ENCODE data around the gene NRXN3. TPM values are rescaled to one million over a fixed set of nuclear protein-coding genes. Genes with fewer than 3 reads are reported as not detected.
A peak's percentile ranks its signal among the peaks of the same experiment; 100 is the strongest.

NRXN3 gene
- total and polyA plus RNA-seq, 4 donors, result 1.4 to 8.3 (median 4.4) TPM

DNA sequence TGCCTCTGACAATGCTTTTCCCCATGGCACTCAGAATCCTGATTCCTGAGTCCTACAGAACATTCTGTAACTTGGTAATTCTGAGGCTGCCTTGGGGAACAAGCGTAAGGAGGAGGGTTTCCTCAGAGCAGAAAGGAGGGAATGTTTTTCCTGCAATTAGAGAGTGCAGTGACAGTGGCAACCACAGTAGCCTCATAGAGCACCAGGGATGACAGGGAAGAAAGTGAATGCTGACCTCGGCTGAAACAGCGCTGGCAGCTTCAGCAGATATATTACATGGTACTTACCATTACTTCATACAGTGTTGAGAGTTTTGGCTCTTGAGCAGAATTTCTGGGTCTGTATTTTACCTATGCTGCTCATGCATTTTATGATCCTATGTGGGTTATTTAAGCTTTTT, 757.1 kb downstream of the NRXN3 start:
- no peak overlapping the region for H3K9ac ChIP-seq (ENCODE audit: insufficient read depth in 1 of 2, low read length in 2 of 2)
- H3K27ac ChIP-seq (ENCODE audit: low read depth in 1 of 2, low read length in 1 of 2), result no peak overlapping the region
- 83 to 86% methylated on average over 3 of the region's 3 CpGs for WGBS, 2 donors

DNA sequence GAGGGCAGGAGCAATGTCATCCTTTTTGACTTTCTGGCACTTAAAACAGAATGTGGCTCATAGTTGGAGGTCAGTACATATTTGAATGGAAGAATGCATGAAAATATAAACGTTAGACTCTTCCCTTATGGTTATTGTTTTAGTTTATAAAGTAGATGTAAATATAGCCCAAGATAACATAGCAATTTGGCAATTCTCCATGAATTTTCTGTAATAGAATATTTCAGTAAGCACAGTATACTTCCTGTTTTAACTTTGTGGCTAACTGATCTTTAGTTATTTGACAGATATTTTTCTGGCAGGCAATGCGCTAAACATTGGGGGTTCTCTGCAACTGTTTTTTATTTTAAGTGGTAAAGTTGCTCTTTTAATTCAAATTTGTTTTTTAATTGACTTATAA, 763.0 kb downstream of the NRXN3 start:
- TF ChIP-seq, protein P1, sequence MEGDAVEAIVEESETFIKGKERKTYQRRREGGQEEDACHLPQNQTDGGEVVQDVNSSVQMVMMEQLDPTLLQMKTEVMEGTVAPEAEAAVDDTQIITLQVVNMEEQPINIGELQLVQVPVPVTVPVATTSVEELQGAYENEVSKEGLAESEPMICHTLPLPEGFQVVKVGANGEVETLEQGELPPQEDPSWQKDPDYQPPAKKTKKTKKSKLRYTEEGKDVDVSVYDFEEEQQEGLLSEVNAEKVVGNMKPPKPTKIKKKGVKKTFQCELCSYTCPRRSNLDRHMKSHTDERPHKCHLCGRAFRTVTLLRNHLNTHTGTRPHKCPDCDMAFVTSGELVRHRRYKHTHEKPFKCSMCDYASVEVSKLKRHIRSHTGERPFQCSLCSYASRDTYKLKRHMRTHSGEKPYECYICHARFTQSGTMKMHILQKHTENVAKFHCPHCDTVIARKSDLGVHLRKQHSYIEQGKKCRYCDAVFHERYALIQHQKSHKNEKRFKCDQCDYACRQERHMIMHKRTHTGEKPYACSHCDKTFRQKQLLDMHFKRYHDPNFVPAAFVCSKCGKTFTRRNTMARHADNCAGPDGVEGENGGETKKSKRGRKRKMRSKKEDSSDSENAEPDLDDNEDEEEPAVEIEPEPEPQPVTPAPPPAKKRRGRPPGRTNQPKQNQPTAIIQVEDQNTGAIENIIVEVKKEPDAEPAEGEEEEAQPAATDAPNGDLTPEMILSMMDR (IDR thresholded peaks at IDR 0.05; ENCODE audit: control extremely low read depth, extremely low read depth), result no peak
- Histone ChIP-seq H3K27me3 (ENCODE audit: control insufficient read depth in 3 of 3, insufficient read depth in 3 of 3, low read length in 2 of 3) (no peaks in the 10 kb centered on the region), H3K9me3 (ENCODE audit: control insufficient read depth in 4 of 4, insufficient read depth in 3 of 4, low read length in 3 of 4) (no peaks in the 10 kb centered on the region), H3K4me3 (no peak overlapping the region), H3K4me1 (ENCODE audit: control insufficient read depth in 5 of 5, insufficient read depth in 5 of 5, low read length in 5 of 5) (no peaks in the 10 kb centered on the region), H3K36me3 (ENCODE audit: control insufficient read depth in 4 of 4, insufficient read depth in 4 of 4, low read length in 4 of 4) (no peaks in the 10 kb centered on the region), H3K9ac (ENCODE audit: insufficient read depth in 1 of 2, low read length in 2 of 2) (no peak overlapping the region), H3K27ac (ENCODE audit: low read depth in 1 of 2, low read length in 1 of 2) (no peak overlapping the region)
- no peak for ATAC-seq (ENCODE audit: insufficient read depth, low FRiP score)
- 22 to 24% methylated on average over 2 of the region's 2 CpGs for WGBS, 2 donors
- DNase-seq, result peak in 2 of 3 donors; percentile 45 to 51

More for the DNA sequence above, 757.1 kb downstream of the NRXN3 start:
- Histone ChIP-seq H3K4me1 (ENCODE audit: control insufficient read depth in 5 of 5, insufficient read depth in 5 of 5, low read length in 5 of 5) (no peaks in the 10 kb centered on the region), H3K36me3 (ENCODE audit: control insufficient read depth in 4 of 4, insufficient read depth in 4 of 4, low read length in 4 of 4) (no peaks in the 10 kb centered on the region), H3K27me3 (ENCODE audit: control insufficient read depth in 3 of 3, insufficient read depth in 3 of 3, low read length in 2 of 3) (no peaks in the 10 kb centered on the region), H3K4me3 (no peak overlapping the region), H3K9me3 (ENCODE audit: control insufficient read depth in 4 of 4, insufficient read depth in 3 of 4, low read length in 3 of 4) (no peaks in the 10 kb centered on the region)
- TF ChIP-seq, protein P1 (IDR thresholded peaks at IDR 0.05; ENCODE audit: control extremely low read depth, extremely low read depth), result no peak
- DNase-seq (no peak), ATAC-seq (ENCODE audit: insufficient read depth, low FRiP score) (no peak)

DNA sequence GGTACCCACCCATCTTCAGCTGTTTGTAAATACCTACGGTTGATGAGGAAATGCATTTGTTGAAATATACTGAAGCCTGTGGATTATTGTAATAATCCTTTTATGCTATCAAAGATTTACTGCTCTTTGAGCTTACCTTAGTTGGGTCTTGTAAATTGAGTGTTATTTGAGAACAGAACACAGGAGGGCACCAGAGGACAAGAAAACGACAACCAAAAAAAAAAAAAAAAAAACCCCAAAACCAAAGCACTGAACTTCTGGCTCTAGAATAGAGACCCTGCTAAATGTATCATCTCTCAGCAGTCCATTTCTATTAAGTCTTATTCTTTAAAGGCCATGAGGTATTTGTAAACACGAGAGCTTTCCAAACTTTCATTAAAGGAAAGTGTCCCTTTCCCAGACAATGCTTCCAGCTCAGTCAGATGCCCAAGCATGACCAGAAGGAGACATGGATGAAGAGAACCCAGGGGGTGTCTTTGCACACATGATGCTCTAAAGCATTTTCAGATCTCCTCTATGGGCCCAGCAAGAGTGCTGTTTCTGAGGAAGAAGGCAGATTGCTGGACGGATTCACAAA, 763.9 kb downstream of the NRXN3 start:
- no peaks in the 10 kb centered on the region for H3K4me1 ChIP-seq (ENCODE audit: control insufficient read depth in 5 of 5, insufficient read depth in 5 of 5, low read length in 5 of 5)
- no peak overlapping the region for H3K9ac ChIP-seq (ENCODE audit: insufficient read depth in 1 of 2, low read length in 2 of 2)
- WGBS, 2 donors, result 22 to 28% methylated on average over 4 of the region's 4 CpGs
- no peak overlapping the region for H3K4me3 ChIP-seq
- H3K27me3 ChIP-seq (ENCODE audit: control insufficient read depth in 3 of 3, insufficient read depth in 3 of 3, low read length in 2 of 3), result no peaks in the 10 kb centered on the region
- H3K9me3 ChIP-seq (ENCODE audit: control insufficient read depth in 4 of 4, insufficient read depth in 3 of 4, low read length in 3 of 4), result no peaks in the 10 kb centered on the region
- peak in 2 of 3 donors; percentile 66 to 67 for DNase-seq
- TF ChIP-seq, protein P1 (IDR thresholded peaks at IDR 0.05; ENCODE audit: control extremely low read depth, extremely low read depth), result no peak
- H3K27ac ChIP-seq (ENCODE audit: low read depth in 1 of 2, low read length in 1 of 2), result no peak overlapping the region
- ATAC-seq (ENCODE audit: insufficient read depth, low FRiP score), result no peak
- H3K36me3 ChIP-seq (ENCODE audit: control insufficient read depth in 4 of 4, insufficient read depth in 4 of 4, low read length in 4 of 4), result no peaks in the 10 kb centered on the region

DNA sequence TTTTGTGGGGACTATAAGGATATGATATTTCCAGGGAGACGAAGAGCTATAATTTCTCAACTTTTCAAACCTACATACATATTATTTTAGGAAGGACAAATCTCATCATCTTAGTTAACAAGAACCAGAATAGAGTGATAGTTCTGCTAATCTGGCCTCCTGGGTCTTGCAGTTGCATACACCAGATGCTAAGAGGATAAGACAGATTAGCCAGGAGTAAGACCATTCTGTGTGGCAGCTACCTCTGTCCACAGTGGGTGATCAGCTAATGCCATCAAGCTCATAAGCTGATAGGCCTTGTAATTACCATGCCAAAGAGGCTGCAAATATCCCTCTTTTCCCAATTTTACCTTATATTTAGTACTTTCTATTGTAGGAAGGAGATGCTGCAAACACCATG, 776.8 kb downstream of the NRXN3 start:
- no peak overlapping the region for H3K9ac ChIP-seq (ENCODE audit: insufficient read depth in 1 of 2, low read length in 2 of 2)
- no peak for ATAC-seq (ENCODE audit: insufficient read depth, low FRiP score)
- H3K9me3 ChIP-seq (ENCODE audit: control insufficient read depth in 4 of 4, insufficient read depth in 3 of 4, low read length in 3 of 4), result no peaks in the 10 kb centered on the region
- TF ChIP-seq, protein P1 (IDR thresholded peaks at IDR 0.05; ENCODE audit: control extremely low read depth, extremely low read depth), result no peak
- H3K4me1 ChIP-seq (ENCODE audit: control insufficient read depth in 5 of 5, insufficient read depth in 5 of 5, low read length in 5 of 5), result no peaks in the 10 kb centered on the region
- whole genome bisulfite sequencing, 2 donors, result 96 to 98% methylated on average over 1 of the region's 1 CpG
- peaks cover 0 to 2% (median 0%) of the 10 kb centered on the region in 3 donors for H3K27me3 ChIP-seq (ENCODE audit: control insufficient read depth in 3 of 3, insufficient read depth in 3 of 3, low read length in 2 of 3)
- H3K27ac ChIP-seq (ENCODE audit: low read depth in 1 of 2, low read length in 1 of 2), result no peak overlapping the region
- H3K36me3 ChIP-seq (ENCODE audit: control insufficient read depth in 4 of 4, insufficient read depth in 4 of 4, low read length in 4 of 4), result no peaks in the 10 kb centered on the region
- no peak for DNase-seq
- H3K4me3 ChIP-seq, result no peak overlapping the region

Measured in lung (tissue), 12 donors.